Activated naive CD4-positive, alpha-beta T cell treated with anti-CD3 and anti-CD28 coated beads for 36 hours (primary cell): ENCODE results near the gene HMCN2. TPM values are rescaled to one million over a fixed set of nuclear protein-coding genes. Genes with fewer than 3 reads are reported as not detected.

Experiments
- CTCF ChIA-PET: fragments of 350-600 bp; sonication (Branson Sonifier 250); formaldehyde crosslinking; loops from one replicate; lab custom pipeline; 2021; ENCODE audit warnings: antibody characterized with exemption; lab: Charles Lee
- DNase-seq: peaks from one replicate; pipeline ENCODE4 v3.0.0-alpha.2; 2020
- H3K27ac Mint-ChIP-seq: one replicate; pipeline ENCODE4 v1.8.0; 2021; ENCODE audit warnings: mild to moderate bottlenecking, mixed read lengths
- H3K27me3 Mint-ChIP-seq: one replicate; pipeline ENCODE4 v1.8.0; 2021; ENCODE audit warnings: low read depth, mixed read lengths
- H3K36me3 Mint-ChIP-seq: one replicate; pipeline ENCODE4 v1.8.0; 2021; ENCODE audit warnings: low read depth, mixed read lengths
- H3K4me1 Mint-ChIP-seq: one replicate; pipeline ENCODE4 v1.8.0; 2021; ENCODE audit warnings: low read depth, mixed read lengths
- H3K4me3 Mint-ChIP-seq: one replicate; pipeline ENCODE4 v1.8.0; 2021; ENCODE audit warnings: mild to moderate bottlenecking, moderate library complexity, mixed read lengths
- H3K9me3 Mint-ChIP-seq: one replicate; pipeline ENCODE4 v1.8.0; 2021; ENCODE audit warnings: mixed read lengths
- intact Hi-C: fragments of 100-400 bp; cut with micrococcal nuclease; formaldehyde crosslinking; loops from one replicate; pipeline ENCODE4 v1.15.1; 2023
- total RNA-seq, 2 experiments: library from RNA; stranded (reverse); gene quantifications; one replicate each; pipeline ENCODE4 v1.2.3, GENCODE V29; 2021

Gene HMCN2
- total RNA-seq, 2 experiments from 2014 or later = not detected

DNA sequence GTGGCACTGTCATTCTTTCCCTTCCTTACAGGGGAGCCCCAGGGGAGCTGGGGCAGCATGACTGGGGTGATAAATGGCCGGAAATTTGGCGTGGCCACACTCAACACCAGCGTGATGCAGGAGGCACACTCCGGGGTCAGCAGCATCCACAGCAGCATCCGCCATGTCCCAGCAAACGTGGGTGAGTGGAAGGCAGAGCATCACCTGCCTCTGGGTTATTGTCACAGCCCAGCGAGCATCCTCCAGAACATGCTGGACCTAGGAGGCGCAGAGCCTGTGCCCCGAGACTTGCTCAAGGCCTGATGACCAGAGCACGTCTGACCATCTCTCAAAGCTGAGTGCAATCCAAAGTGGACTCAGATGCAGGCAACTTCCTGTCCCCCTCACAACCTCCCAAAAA, 157.0 kb downstream of the HMCN2 start:
- Mint-ChIP-seq H3K27ac (no peak overlapping the region), H3K36me3 (no peaks in the 10 kb centered on the region), H3K4me1 (no peaks in the 10 kb centered on the region), H3K27me3 (peaks cover 4% of the 10 kb centered on the region), H3K4me3 (no peak overlapping the region), H3K9me3 (no peaks in the 10 kb centered on the region)
- CTCF ChIA-PET = no interaction called here
- intact Hi-C loops = no loop called here
- no peak for DNase-seq

GRCh38 chr9:130423272-130423671, 157.7 kb downstream of the HMCN2 start:
- Mint-ChIP-seq H3K9me3 (no peaks in the 10 kb centered on the region), H3K36me3 (no peaks in the 10 kb centered on the region), H3K27ac (no peak overlapping the region), H3K27me3 (peaks cover 4% of the 10 kb centered on the region), H3K4me1 (no peaks in the 10 kb centered on the region), H3K4me3 (no peak overlapping the region)
- CTCF ChIA-PET = interaction anchor here (0.6 to 0.9 kb wide), 2 partner anchors 9 to 597 kb away, joined by 3 to 4 read pairs; no protein-coding TSS in a partner anchor
- intact Hi-C loops = no loop called here
- DNase-seq = no peak

GRCh38 chr9:130424595-130425454, 159.3 kb downstream of the HMCN2 start:
- intact Hi-C loops = no loop called here
- CTCF ChIA-PET = no interaction called here
- Mint-ChIP-seq H3K4me1 (no peaks in the 10 kb centered on the region), H3K27ac (no peak overlapping the region), H3K9me3 (no peaks in the 10 kb centered on the region), H3K27me3 (peaks cover 4% of the 10 kb centered on the region), H3K4me3 (no peak overlapping the region), H3K36me3 (no peaks in the 10 kb centered on the region)
- no peak for DNase-seq

GRCh38 chr9:130425741-130426466, 160.3 kb downstream of the HMCN2 start:
- DNase-seq = no peak
- no peaks in the 10 kb centered on the region for H3K36me3 Mint-ChIP-seq
- CTCF ChIA-PET = interaction anchor here (0.7 kb wide), 1 partner anchor 15 kb away, joined by 3 read pairs; no protein-coding TSS in a partner anchor
- H3K27ac Mint-ChIP-seq = no peak overlapping the region
- intact Hi-C loops = no loop called here
- no peak overlapping the region for H3K4me3 Mint-ChIP-seq
- H3K9me3 Mint-ChIP-seq = no peaks in the 10 kb centered on the region
- peaks cover 4% of the 10 kb centered on the region for H3K27me3 Mint-ChIP-seq
- H3K4me1 Mint-ChIP-seq = no peaks in the 10 kb centered on the region

DNA sequence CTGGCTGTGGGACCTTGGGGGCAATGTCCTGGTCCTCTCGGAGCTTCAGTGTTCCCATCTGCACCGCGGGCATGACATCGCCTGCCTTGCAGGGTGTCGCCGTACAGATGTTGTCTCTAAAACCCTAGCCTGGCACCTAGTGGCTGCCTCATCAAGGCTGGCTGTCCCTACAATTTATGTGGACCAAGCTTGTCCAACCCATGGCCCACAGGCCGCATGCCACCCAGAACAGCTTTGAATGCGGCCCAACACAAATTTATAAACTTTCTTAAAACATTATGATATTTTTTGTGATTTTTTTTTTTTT, 160.9 kb downstream of the HMCN2 start:
- Mint-ChIP-seq H3K4me3 (no peak overlapping the region), H3K9me3 (no peaks in the 10 kb centered on the region), H3K4me1 (no peaks in the 10 kb centered on the region), H3K36me3 (no peaks in the 10 kb centered on the region), H3K27me3 (peaks cover 4% of the 10 kb centered on the region), H3K27ac (no peak overlapping the region)
- no peak for DNase-seq
- CTCF ChIA-PET = no interaction called here
- intact Hi-C loops = no loop called here

GRCh38 chr9:130426883-130427282, 161.3 kb downstream of the HMCN2 start:
- Mint-ChIP-seq H3K27me3 (peaks cover 4% of the 10 kb centered on the region), H3K9me3 (no peaks in the 10 kb centered on the region), H3K36me3 (no peaks in the 10 kb centered on the region), H3K27ac (no peak overlapping the region), H3K4me3 (no peak overlapping the region), H3K4me1 (no peaks in the 10 kb centered on the region)
- intact Hi-C loops = no loop called here
- CTCF ChIA-PET = no interaction called here
- DNase-seq = no peak

- H3K36me3 Mint-ChIP-seq = no peaks in the 10 kb centered on the region
- intact Hi-C loops = no loop called here
- no peaks in the 10 kb centered on the region for H3K9me3 Mint-ChIP-seq
- DNase-seq = no peak
- H3K27ac Mint-ChIP-seq = no peak overlapping the region
- CTCF ChIA-PET = no interaction called here
- no peaks in the 10 kb centered on the region for H3K4me1 Mint-ChIP-seq
- H3K4me3 Mint-ChIP-seq = no peak overlapping the region
- H3K27me3 Mint-ChIP-seq = peaks cover 7% of the 10 kb centered on the region
These were observed 161.8 kb downstream of the HMCN2 start for GRCh38 chr9:130427326-130427725.

DNA sequence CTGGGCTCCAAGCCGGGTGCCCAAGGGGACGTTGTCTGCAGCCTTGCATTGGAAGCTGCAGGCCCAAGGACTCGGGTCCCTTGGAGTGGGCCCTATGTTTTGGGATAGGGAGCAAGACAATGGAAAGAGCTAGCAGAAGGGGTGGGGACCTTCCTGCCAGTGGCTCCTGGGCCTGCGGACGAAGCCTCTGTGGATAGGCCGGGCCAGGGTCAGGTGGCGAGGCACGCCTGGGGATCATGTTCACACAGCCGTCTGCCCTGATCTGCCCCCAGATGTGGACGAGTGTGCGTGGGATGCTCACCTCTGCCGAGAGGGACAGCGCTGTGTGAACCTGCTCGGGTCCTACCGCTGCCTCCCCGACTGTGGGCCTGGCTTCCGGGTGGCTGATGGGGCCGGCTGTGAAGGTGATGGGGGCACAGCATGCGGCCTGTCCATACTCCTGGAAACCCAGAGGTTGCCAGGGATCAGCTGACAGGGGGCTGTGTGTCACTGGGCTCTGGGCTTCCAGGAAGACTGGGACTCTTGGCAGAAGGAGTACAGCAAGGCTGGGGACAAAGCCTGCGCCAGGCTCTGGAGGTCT, 162.6 kb downstream of the HMCN2 start:
- no peaks in the 10 kb centered on the region for H3K36me3 Mint-ChIP-seq
- CTCF ChIA-PET = no interaction called here
- H3K9me3 Mint-ChIP-seq = no peaks in the 10 kb centered on the region
- peaks cover 15% of the 10 kb centered on the region for H3K27me3 Mint-ChIP-seq
- H3K4me1 Mint-ChIP-seq = peaks cover 3% of the 10 kb centered on the region
- no peak overlapping the region for H3K27ac Mint-ChIP-seq
- no peak for DNase-seq
- H3K4me3 Mint-ChIP-seq = no peak overlapping the region
- intact Hi-C loops = no loop called here

- DNase-seq = no peak
- H3K9me3 Mint-ChIP-seq = no peaks in the 10 kb centered on the region
- peaks cover 3% of the 10 kb centered on the region for H3K4me1 Mint-ChIP-seq
- no peak overlapping the region for H3K4me3 Mint-ChIP-seq
- no peak overlapping the region for H3K27ac Mint-ChIP-seq
- CTCF ChIA-PET = no interaction called here
- no peaks in the 10 kb centered on the region for H3K36me3 Mint-ChIP-seq
- intact Hi-C loops = no loop called here
- H3K27me3 Mint-ChIP-seq = peaks cover 15% of the 10 kb centered on the region
These were observed 163.8 kb downstream of the HMCN2 start for GRCh38 chr9:130429381-130429780.

DNA sequence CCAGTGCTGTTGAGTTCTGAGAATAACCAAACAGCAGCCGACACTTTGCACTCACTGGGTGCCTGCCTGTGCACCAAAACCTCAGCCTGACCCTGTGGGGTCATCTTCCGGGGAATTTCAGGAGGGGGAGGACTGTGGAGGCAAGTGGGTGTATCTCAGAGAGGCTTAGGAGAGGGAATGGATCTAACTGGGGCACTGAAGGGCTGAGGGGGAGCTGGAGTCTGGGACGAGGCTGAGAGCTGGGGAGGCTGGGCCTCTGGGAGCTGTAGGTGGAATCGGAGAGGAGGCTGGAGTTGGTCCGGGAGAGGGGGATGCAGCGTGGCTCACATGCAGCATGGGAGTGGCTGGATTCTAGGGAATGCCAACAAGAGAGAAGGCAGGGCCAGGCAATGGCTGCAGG, 164.3 kb downstream of the HMCN2 start:
- H3K9me3 Mint-ChIP-seq = no peaks in the 10 kb centered on the region
- DNase-seq = no peak
- H3K4me3 Mint-ChIP-seq = no peak overlapping the region
- intact Hi-C loops = no loop called here
- H3K27ac Mint-ChIP-seq = no peak overlapping the region
- H3K4me1 Mint-ChIP-seq = peaks cover 3% of the 10 kb centered on the region
- CTCF ChIA-PET = no interaction called here
- H3K27me3 Mint-ChIP-seq = peaks cover 15% of the 10 kb centered on the region
- no peaks in the 10 kb centered on the region for H3K36me3 Mint-ChIP-seq

DNA sequence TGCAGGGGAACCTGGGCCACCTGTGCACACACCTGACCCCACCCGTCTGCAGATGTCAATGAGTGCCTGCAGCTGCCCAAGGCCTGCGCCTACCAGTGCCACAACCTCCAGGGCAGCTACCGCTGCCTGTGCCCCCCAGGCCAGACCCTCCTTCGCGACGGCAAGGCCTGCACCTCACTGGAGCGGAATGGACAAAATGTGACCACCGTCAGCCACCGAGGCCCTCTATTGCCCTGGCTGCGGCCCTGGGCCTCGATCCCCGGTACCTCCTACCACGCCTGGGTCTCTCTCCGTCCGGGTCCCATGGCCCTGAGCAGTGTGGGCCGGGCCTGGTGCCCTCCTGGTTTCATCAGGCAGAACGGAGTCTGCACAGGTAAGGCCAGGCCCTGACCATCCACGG, 164.7 kb downstream of the HMCN2 start:
- intact Hi-C loops = no loop called here
- no peak overlapping the region for H3K27ac Mint-ChIP-seq
- H3K4me3 Mint-ChIP-seq = no peak overlapping the region
- no peak for DNase-seq
- H3K27me3 Mint-ChIP-seq = peaks cover 17% of the 10 kb centered on the region
- no peaks in the 10 kb centered on the region for H3K9me3 Mint-ChIP-seq
- H3K36me3 Mint-ChIP-seq = no peaks in the 10 kb centered on the region
- CTCF ChIA-PET = no interaction called here
- H3K4me1 Mint-ChIP-seq = peaks cover 3% of the 10 kb centered on the region

DNA sequence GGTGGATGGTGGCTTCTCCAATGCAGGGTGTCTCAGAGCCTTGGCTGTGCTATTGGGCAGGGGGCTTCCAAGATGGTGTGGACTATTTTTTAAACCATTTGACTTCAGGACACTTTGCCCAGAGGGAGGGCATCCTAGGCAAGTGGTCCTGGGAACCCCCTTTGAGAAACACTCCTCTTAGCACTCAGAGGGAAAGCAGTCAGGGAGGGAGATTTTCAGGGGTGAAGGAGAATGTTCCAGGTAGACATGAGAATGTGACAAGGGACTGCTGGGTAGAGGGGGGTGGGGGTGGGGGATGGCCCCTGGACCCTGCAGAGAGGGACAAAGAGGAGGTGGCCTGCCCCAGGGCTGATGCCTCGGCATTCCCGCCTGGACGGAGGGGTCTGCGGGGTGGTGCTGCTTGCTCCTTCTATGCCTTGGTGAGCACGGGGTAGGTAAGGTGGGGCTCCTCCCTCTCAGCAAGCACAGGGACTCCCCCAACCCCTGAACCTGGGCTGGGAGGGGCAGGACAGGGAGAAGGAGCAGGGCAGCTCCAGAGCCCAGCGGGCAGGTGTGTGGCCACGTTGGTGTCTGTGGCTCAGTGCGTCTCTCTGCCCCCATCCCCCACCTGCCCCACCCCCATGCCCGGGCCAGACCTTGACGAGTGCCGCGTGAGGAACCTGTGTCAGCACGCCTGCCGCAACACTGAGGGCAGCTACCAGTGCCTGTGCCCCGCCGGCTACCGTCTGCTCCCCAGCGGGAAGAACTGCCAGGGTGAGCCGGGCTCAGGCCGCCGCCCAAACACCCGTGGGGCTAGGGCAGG, 165.4 kb downstream of the HMCN2 start:
- no peak overlapping the region for H3K4me3 Mint-ChIP-seq
- H3K9me3 Mint-ChIP-seq = no peaks in the 10 kb centered on the region
- CTCF ChIA-PET = no interaction called here
- peaks cover 3% of the 10 kb centered on the region for H3K4me1 Mint-ChIP-seq
- peaks cover 19% of the 10 kb centered on the region for H3K27me3 Mint-ChIP-seq
- intact Hi-C loops = no loop called here
- no peak for DNase-seq
- H3K36me3 Mint-ChIP-seq = no peaks in the 10 kb centered on the region
- H3K27ac Mint-ChIP-seq = no peak overlapping the region
